H1 (cell line): ENCODE measurements around the gene HACD2. TPM values are rescaled to one million over a fixed set of nuclear protein-coding genes. Genes with fewer than 3 reads are reported as not detected.

Experiments used
- CTCF ChIA-PET: fragments of 300-600 bp; sonication (Branson Sonifier 250); formaldehyde crosslinking; loops from one replicate; lab custom pipeline; 2021; ENCODE audit not compliant: partially characterized antibody; lab: Charles Lee
- POLR2A ChIA-PET: fragments of 300-600 bp; sonication (Branson Sonifier 250); formaldehyde crosslinking; loops from one replicate; lab custom pipeline; 2021; ENCODE audit warnings: inconsistent platforms; ENCODE audit not compliant: partially characterized antibody; lab: Charles Lee
- DNase-seq, 2 experiments: peaks; one replicate each; pipeline versions ENCODE4 v3.0.0 to v3.0.0-alpha.2; 2010 to 2022; ENCODE audit warnings: low spot score in 2 of 2, low read depth in 1 of 2, mixed read lengths in 1 of 2
- FAIRE-seq: peaks from 2 replicates; lab custom pipeline; 2011; peaks lifted over from hg19 to GRCh38; lab: Jason Lieb, UNC
- H2AFZ ChIP-seq: 2 replicates; pipeline ENCODE4 v1.8.1; 2012; ENCODE audit warnings: low read length, inconsistent platforms
- H2AK5ac ChIP-seq: 2 replicates; pipeline ENCODE4 v1.6.1; 2013; ENCODE audit warnings: low read depth, low read length
- H2BK120ac ChIP-seq: replicated peaks from 2 replicates; pipeline ENCODE3; 2013; ENCODE audit warnings: low read depth, low read length, inconsistent platforms
- H2BK12ac ChIP-seq: 2 replicates; pipeline ENCODE4 v1.6.1; 2013; ENCODE audit warnings: low read depth, low read length
- H2BK15ac ChIP-seq: 2 replicates; pipeline ENCODE4 v1.6.1; 2013; ENCODE audit warnings: low read length
- H2BK20ac ChIP-seq: 2 replicates; pipeline ENCODE4 v1.6.1; 2013; ENCODE audit warnings: low read length
- H2BK5ac ChIP-seq: 2 replicates; pipeline ENCODE4 v1.6.1; 2013; ENCODE audit warnings: low read depth, low read length
- H3K14ac ChIP-seq: 2 replicates; pipeline ENCODE4 v1.6.1; 2013; ENCODE audit warnings: inconsistent platforms; ENCODE audit not compliant: insufficient read length
- H3K18ac ChIP-seq: 2 replicates; pipeline ENCODE4 v1.6.1; 2013; ENCODE audit warnings: low read length; ENCODE audit errors: extremely low read depth
- H3K23ac ChIP-seq: 2 replicates; pipeline ENCODE4 v1.6.1; 2013; ENCODE audit warnings: inconsistent platforms; ENCODE audit not compliant: insufficient read length
- H3K23me2 ChIP-seq: 2 replicates; pipeline ENCODE4 v1.6.1; 2013; ENCODE audit warnings: low read depth, low read length
- H3K27ac ChIP-seq: 2 replicates; pipeline ENCODE4 v1.6.1; 2011; ENCODE audit warnings: low read depth, low read length, inconsistent platforms
- H3K27me3 ChIP-seq, 4 experiments: replicated peaks in 1 of 4; 1 replicate in 1 of 4; 2 replicates in 3 of 4; pipeline versions ENCODE4 v1.6.1 to v1.8.1; 2011 to 2013; ENCODE audit warnings: low read length in 3 of 4, mild to moderate bottlenecking in 3 of 4, inconsistent platforms in 2 of 4, mixed read lengths in 2 of 4, moderate library complexity in 1 of 4; ENCODE audit not compliant: control insufficient read depth in 3 of 4, insufficient read depth in 3 of 4; ENCODE audit errors: extremely low read depth in 1 of 4
- H3K36me3 ChIP-seq, 4 experiments: 2 replicates each; pipeline versions ENCODE4 v1.6.1 to v1.8.1; 2011 to 2013; ENCODE audit warnings: mild to moderate bottlenecking in 4 of 4, low read length in 3 of 4, moderate library complexity in 2 of 4, control low read depth in 1 of 4, inconsistent platforms in 1 of 4; ENCODE audit not compliant: insufficient read depth in 4 of 4, control insufficient read depth in 2 of 4
- H3K4ac ChIP-seq: replicated peaks from 2 replicates; pipeline ENCODE3; 2013; ENCODE audit warnings: low read length, low read depth, mixed read lengths, inconsistent platforms; ENCODE audit not compliant: insufficient read length
- H3K4me1 ChIP-seq, 4 experiments: replicated peaks in 1 of 4; 1 replicate in 1 of 4; 2 replicates in 3 of 4; pipeline versions ENCODE4 v1.6.1 to v1.8.1; 2011 to 2013; ENCODE audit warnings: low read length in 3 of 4, inconsistent platforms in 2 of 4, mixed read lengths in 1 of 4; ENCODE audit not compliant: insufficient read depth in 4 of 4, control insufficient read depth in 3 of 4
- H3K4me2 ChIP-seq, 2 experiments: 2 replicates each; pipeline versions ENCODE4 v1.6.1 to v1.8.1; 2011 to 2013; ENCODE audit warnings: low read depth in 2 of 2, low read length in 2 of 2, control low read depth in 1 of 2, inconsistent platforms in 1 of 2, mild to moderate bottlenecking in 1 of 2; ENCODE audit not compliant: insufficient read depth in 1 of 2
- H3K4me3 ChIP-seq, 4 experiments: fragments of 200-600, 300-600 bp in 1 of 4; sonication (generic), shearing (Covaris generic), sonication (Bioruptor Twin) in 1 of 4; 2 replicates each; pipeline versions ENCODE4 v1.5.1 to v1.8.1; 2011 to 2016; ENCODE audit warnings: low read length in 4 of 4, low read depth in 3 of 4, control low read depth in 2 of 4, inconsistent platforms in 2 of 4, mild to moderate bottlenecking in 2 of 4, mixed read lengths in 1 of 4, moderate library complexity in 1 of 4; ENCODE audit not compliant: insufficient read depth in 2 of 4; ENCODE audit errors: extremely low read depth in 1 of 4
- H3K56ac ChIP-seq: replicated peaks from 2 replicates; pipeline ENCODE3; 2013; ENCODE audit warnings: low read depth, mild to moderate bottlenecking, mixed read lengths, low read length, inconsistent platforms; ENCODE audit not compliant: insufficient read length
- H3K79me1 ChIP-seq: 2 replicates; pipeline ENCODE4 v1.6.1; 2013; ENCODE audit warnings: low read depth, low read length, control low read depth
- H3K79me2 ChIP-seq, 2 experiments: 2 replicates each; pipeline versions ENCODE4 v1.6.1 to v1.8.1; 2012 to 2013; ENCODE audit warnings: low read length in 2 of 2, mild to moderate bottlenecking in 2 of 2, inconsistent platforms in 1 of 2; ENCODE audit not compliant: insufficient read depth in 2 of 2, control insufficient read depth in 1 of 2
- H3K9ac ChIP-seq, 4 experiments: replicated peaks in 1 of 4; 1 replicate in 1 of 4; 2 replicates in 3 of 4; pipeline versions ENCODE4 v1.6.1 to v1.8.1; 2011 to 2013; ENCODE audit warnings: low read depth in 3 of 4, low read length in 3 of 4, control low read depth in 2 of 4, mild to moderate bottlenecking in 2 of 4, moderate library complexity in 2 of 4, inconsistent platforms in 1 of 4; ENCODE audit errors: extremely low read depth in 1 of 4
- H3K9me3 ChIP-seq, 2 experiments: 2 replicates each; pipeline versions ENCODE4 v1.6.1 to v1.8.1; 2012 to 2013; ENCODE audit warnings: mild to moderate bottlenecking in 2 of 2, moderate library complexity in 2 of 2, control low read depth in 1 of 2, inconsistent platforms in 1 of 2, low read depth in 1 of 2, low read length in 1 of 2, mixed read lengths in 1 of 2; ENCODE audit not compliant: insufficient read depth in 2 of 2
- H4K20me1 ChIP-seq, 2 experiments: replicated peaks in 1 of 2; 2 replicates each; pipeline versions ENCODE3 to v1.8.1; 2011 to 2013; ENCODE audit warnings: inconsistent platforms in 2 of 2, low read length in 2 of 2, mild to moderate bottlenecking in 1 of 2; ENCODE audit not compliant: insufficient read depth in 2 of 2, control insufficient read depth in 1 of 2
- H4K5ac ChIP-seq: 2 replicates; pipeline ENCODE4 v1.6.1; 2013; ENCODE audit warnings: low read length, low read depth, mixed read lengths, inconsistent platforms; ENCODE audit not compliant: insufficient read length
- H4K8ac ChIP-seq: 2 replicates; pipeline ENCODE4 v1.8.0; 2013; ENCODE audit warnings: mild to moderate bottlenecking, moderate library complexity, low read length, inconsistent platforms; ENCODE audit not compliant: insufficient read depth; ENCODE audit errors: extremely low read depth
- H4K91ac ChIP-seq: replicated peaks from 2 replicates; pipeline ENCODE3; 2013; ENCODE audit warnings: low read length, mixed read lengths, inconsistent platforms; ENCODE audit not compliant: insufficient read length
- CTCF ChIP-seq, 3 experiments: IDR thresholded peaks; 1 replicate in 2 of 3; 2 replicates in 1 of 3; pipeline versions ENCODE4 v1.5.1 to v1.6.1; 2011; ENCODE audit warnings: low read length in 3 of 3, mild to moderate bottlenecking in 3 of 3, inconsistent platforms in 2 of 3, low read depth in 1 of 3, moderate library complexity in 1 of 3; ENCODE audit not compliant: insufficient read depth in 1 of 3; ENCODE audit errors: control extremely low read depth in 1 of 3
- RNF2 ChIP-seq: fragments of 200-900, 300-1000 bp; sonication (generic); IDR thresholded peaks from 2 replicates; pipeline ENCODE4 v1.7.1; 2016; ENCODE audit warnings: borderline replicate concordance, low read depth, mild to moderate bottlenecking, antibody characterized with exemption, low read length; ENCODE audit not compliant: poor library complexity, severe bottlenecking; ENCODE audit errors: missing control alignments
- SP1 ChIP-seq: IDR thresholded peaks from 2 replicates; pipeline ENCODE4 v1.6.1; 2011; ENCODE audit warnings: low read depth, low read length
- SRF ChIP-seq: IDR thresholded peaks from 2 replicates; pipeline ENCODE4 v1.6.1; 2011; ENCODE audit warnings: mild to moderate bottlenecking, low read depth, low read length, moderate library complexity
- WGBS, 2 experiments: shearing (Covaris generic) in 1 of 2; methylation state at CpG; one replicate each; pipeline versions ENCODE4 v1.1.6 to v1.1.7; 2013 to 2015; ENCODE audit warnings: low lambda C conversion rate in 2 of 2, mixed read lengths in 2 of 2, inconsistent platforms in 1 of 2, low coverage in 1 of 2, missing lambda C conversion rate in 1 of 2; ENCODE audit not compliant: insufficient replicate concordance in 2 of 2, insufficient coverage in 1 of 2, insufficient read length in 1 of 2; ENCODE audit errors: extremely low coverage in 1 of 2, missing lambda C conversion rate in 1 of 2; 5-methylcytosine and 5-hydroxymethylcytosine counted together
- polyA plus RNA-seq, 7 experiments: library from polyadenylated mRNA; depleted of rRNA in 3 of 7; stranded (reverse) in 5 of 7; unstranded in 2 of 7; fragments of >200 nt in 5 of 7; fragments of 200-250 nt in 2 of 7; gene quantifications; 1 replicate in 5 of 7; 2 replicates in 1 of 7; 4 replicates in 1 of 7; pipeline versions ENCODE4 v1.2.1 to v1.2.3, GENCODE V29; 2011 to 2013; ENCODE audit warnings: missing spikeins in 2 of 7, mixed read lengths in 2 of 7
- total RNA-seq: library from RNA; stranded (reverse); fragmentation: NEBNext Ultra II Directional; extraction: Animal tissue kit (Norgen Biotek cat#: 25700); gene quantifications from 2 replicates; pipeline ENCODE4 v1.2.1, GENCODE V29; 2021

HACD2 gene
- total and polyA plus RNA-seq, 2 of the 8 experiments (the other 6 are each of a cell fraction or from before 2014, with no cell fraction given), result 24.9 to 31.2 TPM

GRCh38 chr3:123526474-123526873 lies 58.4 kb downstream of the HACD2 start:
- POLR2A ChIA-PET, result no interaction called here

More at GRCh38 chr3:123526474-123526873, 58.4 kb downstream of the HACD2 start:
- no peak overlapping the region for H3K4me3 ChIP-seq
- H4K8ac ChIP-seq, result no peak overlapping the region
- no peak overlapping the region for H3K27ac ChIP-seq
- no peak overlapping the region for H4K91ac ChIP-seq
- no peak overlapping the region for H2AK5ac ChIP-seq
- H4K5ac ChIP-seq, result no peak overlapping the region
- no peaks in the 10 kb centered on the region for H3K9me3 ChIP-seq
- no peak overlapping the region for H3K9ac ChIP-seq
- H3K79me1 ChIP-seq, result no peaks in the 10 kb centered on the region
- H3K36me3 ChIP-seq, result peaks cover 0 to 3% (median 1%) of the 10 kb centered on the region in 4 experiments; a peak in 2 of 8 replicates
- no peaks in the 10 kb centered on the region for H3K23me2 ChIP-seq
- no peak overlapping the region for H2BK5ac ChIP-seq
- H3K4me2 ChIP-seq, result no peak overlapping the region
- H3K4me1 ChIP-seq, result no peaks in the 10 kb centered on the region
- CTCF ChIA-PET, result interaction anchor here (0.8 to 1.3 kb wide), 4 partner anchors 32 to 114 kb away, joined by 3 read pairs; no protein-coding TSS in a partner anchor
- no peak overlapping the region for H3K14ac ChIP-seq
- DNase-seq (no peak), FAIRE-seq (no peak)
- TF ChIP-seq SRF, result no peak
- no peak for TF ChIP-seq SP1
- no peak for TF ChIP-seq CTCF (IDR thresholded peaks at IDR 0.05; ENCODE audit: control extremely low read depth in 1 of 3, insufficient read depth in 1 of 3, low read depth in 1 of 3, low read length in 3 of 3)
- TF ChIP-seq RNF2, result no peak
- WGBS, 2 experiments, result 82% methylated on average over 1 of the region's 1 CpG; no CpG with 5 or more reads in 1 of the 2 experiments
- H3K4ac ChIP-seq, result no peak overlapping the region
- no peak overlapping the region for H2AFZ ChIP-seq
- no peaks in the 10 kb centered on the region for H4K20me1 ChIP-seq
- no peak overlapping the region for H2BK12ac ChIP-seq
- H3K79me2 ChIP-seq, result no peaks in the 10 kb centered on the region
- H2BK120ac ChIP-seq, result no peak overlapping the region
- H3K18ac ChIP-seq, result no peak overlapping the region
- H3K27me3 ChIP-seq, result no peaks in the 10 kb centered on the region
- no peak overlapping the region for H2BK20ac ChIP-seq
- H2BK15ac ChIP-seq, result no peak overlapping the region
- no peak overlapping the region for H3K56ac ChIP-seq
- H3K23ac ChIP-seq, result no peak overlapping the region
